Neuron (in vitro differentiated cells): ENCODE results near the gene MUC6.

ENCODE experiments used
- H2AFZ ChIP-seq: one replicate; pipeline ENCODE4 v1.6.1; 2013; ENCODE audit warnings: low read depth, mild to moderate bottlenecking, inconsistent platforms, low read length, moderate library complexity
- H3K27me3 ChIP-seq: one replicate; pipeline ENCODE4 v1.6.1; 2013; ENCODE audit warnings: low read length; ENCODE audit not compliant: insufficient read depth
- H3K36me3 ChIP-seq: one replicate; pipeline ENCODE4 v1.6.1; 2013; ENCODE audit warnings: low read length; ENCODE audit not compliant: insufficient read depth
- H3K4me1 ChIP-seq: one replicate; pipeline ENCODE4 v1.6.1; 2013; ENCODE audit warnings: low read length; ENCODE audit not compliant: insufficient read depth
- H3K4me3 ChIP-seq: 2 replicates; pipeline ENCODE4 v1.5.1; 2013; ENCODE audit warnings: mild to moderate bottlenecking, low read length, moderate library complexity
- H3K9me3 ChIP-seq: one replicate; pipeline ENCODE4 v1.6.1; 2013; ENCODE audit warnings: low read length

The MUC6 gene

DNA sequence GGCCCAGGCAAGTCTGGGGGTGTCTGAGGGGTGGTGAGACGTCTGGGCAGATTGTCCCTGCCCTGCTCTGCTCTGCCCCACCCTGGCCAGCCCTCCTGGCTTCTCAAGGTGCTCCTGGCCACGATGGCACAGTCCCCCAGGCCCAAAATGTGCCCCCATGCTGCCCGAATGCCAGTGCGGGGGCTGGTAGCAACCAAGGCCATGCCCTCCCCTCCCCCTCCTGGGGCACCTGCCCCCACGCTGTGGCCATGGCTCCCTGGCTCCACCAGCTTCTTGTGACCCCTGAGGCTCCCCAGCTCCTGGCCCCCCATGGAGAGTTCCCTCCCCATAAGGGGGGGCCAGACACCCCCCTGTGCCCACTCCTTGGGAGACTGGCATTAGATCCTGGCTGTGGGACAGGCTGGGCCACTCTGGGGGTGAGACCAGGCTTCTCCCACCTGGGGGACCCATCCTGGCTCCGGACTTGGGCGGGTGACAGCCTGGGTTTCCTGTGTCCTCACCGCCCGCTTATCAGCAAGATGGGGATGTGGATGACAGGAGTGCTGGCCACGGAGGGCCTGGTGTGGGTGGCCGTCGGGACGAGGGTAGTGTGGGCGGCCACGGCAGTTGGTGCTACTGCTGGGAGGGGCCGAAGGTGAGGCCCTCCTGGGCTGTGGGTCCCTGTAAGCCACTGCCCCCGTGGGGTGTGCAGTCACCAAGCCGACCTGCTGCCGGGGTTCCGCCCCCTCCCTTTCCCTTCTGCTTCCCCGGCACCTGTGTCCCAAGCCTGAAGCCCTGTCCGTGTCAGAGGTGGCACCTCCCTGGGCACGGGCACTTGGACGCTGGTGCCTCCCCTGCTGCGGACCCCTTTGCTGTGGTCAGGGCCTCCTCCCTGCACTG, 15.9 kb upstream of the MUC6 start:
- Histone ChIP-seq H2AFZ (no peak overlapping the region), H3K9me3 (peaks cover 2% of the 10 kb centered on the region), H3K4me3 (no peak overlapping the region), H3K4me1 (no peaks in the 10 kb centered on the region), H3K27me3 (peaks cover 2% of the 10 kb centered on the region), H3K36me3 (no peaks in the 10 kb centered on the region)

DNA sequence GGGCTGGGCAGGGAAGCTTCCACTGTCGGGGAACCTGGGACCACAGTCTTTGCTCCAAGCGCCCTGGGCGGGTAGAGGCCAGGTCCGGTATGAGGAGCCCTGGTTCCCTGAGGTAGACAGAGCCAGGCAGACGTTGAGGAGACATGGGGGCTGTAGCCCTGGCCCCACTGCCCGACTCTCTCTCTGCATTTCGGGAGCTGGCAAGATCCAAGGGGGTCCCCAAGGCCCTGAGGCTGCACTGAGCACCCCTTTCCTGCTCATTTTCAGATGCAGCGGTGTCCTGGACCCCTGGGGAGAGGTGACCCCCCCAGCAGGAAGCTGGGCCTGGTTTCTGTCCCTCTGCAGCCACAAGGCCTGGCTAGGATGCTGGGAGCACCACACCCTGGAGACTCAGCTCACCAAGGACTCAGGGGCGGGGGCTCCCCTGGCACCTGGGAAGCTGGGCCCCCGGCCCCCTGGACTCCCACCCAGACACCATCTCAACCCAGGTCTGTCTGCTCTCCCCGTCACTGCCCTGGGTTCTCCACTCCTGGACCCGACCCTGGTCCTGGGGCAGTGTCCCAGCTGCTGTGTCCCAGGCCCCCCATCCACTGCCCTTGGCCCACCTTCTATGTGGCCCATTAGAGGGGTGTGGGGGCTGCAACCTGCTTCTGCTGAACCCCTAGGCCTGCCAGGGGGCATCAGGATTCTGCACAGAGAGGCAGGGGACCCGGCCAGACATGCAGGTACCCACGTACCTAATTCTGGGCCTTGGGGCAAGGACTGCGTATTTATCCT, 15.0 kb upstream of the MUC6 start:
- H3K9me3 ChIP-seq = peaks cover 2% of the 10 kb centered on the region
- H3K27me3 ChIP-seq = peaks cover 2% of the 10 kb centered on the region
- no peaks in the 10 kb centered on the region for H3K4me1 ChIP-seq
- H3K36me3 ChIP-seq = no peaks in the 10 kb centered on the region
- H2AFZ ChIP-seq = no peak overlapping the region
- no peak overlapping the region for H3K4me3 ChIP-seq

DNA sequence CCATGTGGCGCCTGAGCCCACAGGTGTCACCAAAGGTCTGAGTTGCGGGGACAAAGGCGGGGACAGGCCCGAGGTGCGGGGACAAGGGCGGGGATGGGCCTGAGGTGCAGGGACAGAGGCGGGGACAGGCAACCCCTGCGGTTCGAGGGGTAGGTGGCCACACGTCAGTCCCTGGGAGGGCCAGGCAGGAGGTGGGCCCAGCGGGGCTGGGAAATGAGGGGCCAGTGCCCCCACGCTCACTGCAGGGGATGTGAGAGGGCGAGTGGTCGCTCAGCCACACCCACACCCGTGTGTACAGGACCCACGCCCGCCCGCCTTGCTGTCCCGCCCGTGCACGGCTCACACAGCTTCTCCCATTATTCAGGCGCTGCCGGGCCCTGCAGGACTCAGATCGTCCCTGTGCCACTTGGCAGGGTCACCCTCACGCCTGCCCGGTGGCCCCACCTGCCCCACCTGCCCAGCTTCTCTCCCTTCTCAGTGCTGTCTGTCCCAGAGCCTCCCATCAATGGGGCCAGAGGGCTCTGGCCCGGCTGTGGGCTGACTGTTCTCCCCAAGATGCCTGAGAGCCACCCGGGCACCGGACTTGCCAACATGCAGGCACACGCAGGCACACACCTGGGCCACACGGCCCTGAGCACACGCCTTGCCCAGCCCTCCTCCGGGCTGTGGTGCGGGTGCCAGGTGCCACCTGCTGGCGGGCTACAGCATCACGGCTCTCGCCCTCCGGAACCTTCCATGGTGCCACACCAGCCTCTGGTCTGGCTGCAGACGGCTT, 14.2 kb upstream of the MUC6 start:
- Histone ChIP-seq H3K36me3 (no peaks in the 10 kb centered on the region), H2AFZ (no peak overlapping the region), H3K4me1 (no peaks in the 10 kb centered on the region), H3K9me3 (peaks cover 2% of the 10 kb centered on the region), H3K27me3 (peaks cover 2% of the 10 kb centered on the region), H3K4me3 (no peak overlapping the region)

DNA sequence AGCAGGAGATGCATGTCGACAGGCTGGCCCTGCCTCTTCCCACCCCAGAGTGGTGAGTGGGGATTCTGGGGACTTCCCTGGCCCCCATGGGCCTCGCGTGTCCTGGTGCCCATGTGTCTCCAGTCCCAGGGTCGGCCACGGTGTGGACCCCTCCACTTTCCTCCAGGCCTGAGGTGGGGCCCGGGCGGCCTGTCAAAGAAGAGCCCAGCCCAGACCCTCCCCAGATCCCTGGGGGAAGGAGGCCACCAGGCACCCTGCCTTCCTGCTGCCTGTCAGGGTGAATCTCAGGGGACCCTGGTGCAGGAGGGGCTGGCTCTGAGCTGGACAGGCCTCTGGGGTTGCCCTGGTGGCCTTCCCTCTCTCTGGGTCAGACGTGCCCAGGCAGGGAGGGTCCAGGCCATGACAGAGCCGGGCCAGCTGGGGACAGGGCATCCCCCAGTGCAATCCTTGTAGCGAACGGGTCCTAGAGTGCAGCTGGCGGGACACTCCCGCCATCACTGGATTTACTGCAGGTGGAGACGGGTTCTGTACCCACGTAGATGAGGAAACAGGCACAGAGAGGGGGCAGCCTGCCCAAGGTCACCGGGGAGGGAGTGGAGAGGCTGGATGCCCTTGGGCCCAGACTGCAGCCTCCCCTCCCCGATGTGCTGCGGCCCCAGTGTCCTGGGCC, 13.5 kb upstream of the MUC6 start:
- H3K27me3 ChIP-seq = peaks cover 2% of the 10 kb centered on the region
- no peaks in the 10 kb centered on the region for H3K4me1 ChIP-seq
- peaks cover 2% of the 10 kb centered on the region for H3K9me3 ChIP-seq
- no peak overlapping the region for H3K4me3 ChIP-seq
- no peak overlapping the region for H2AFZ ChIP-seq
- no peaks in the 10 kb centered on the region for H3K36me3 ChIP-seq

DNA sequence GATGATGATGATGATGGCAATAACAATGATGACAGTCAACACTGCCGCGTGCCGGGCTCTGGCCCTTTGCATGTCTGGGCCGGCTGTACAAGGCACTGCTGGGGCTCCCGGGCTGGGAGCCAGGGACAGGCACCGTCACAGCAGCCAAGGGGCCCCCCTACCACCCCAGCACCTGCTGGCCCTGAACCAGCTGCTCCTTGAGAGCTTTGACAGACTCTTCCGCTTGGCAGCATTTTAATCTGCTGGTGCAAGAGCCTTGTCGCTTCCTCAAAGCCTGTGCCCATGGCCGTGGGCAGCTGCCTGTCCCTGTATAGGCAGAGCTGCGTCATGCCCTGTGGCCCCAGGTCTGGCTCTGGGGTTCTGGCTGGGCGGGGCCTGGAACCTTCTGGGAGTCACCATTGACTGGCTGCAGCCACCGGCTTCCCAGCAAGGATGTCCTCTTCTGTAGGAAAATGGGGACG, 12.9 kb upstream of the MUC6 start:
- no peaks in the 10 kb centered on the region for H3K36me3 ChIP-seq
- H3K9me3 ChIP-seq = peaks cover 2% of the 10 kb centered on the region
- peaks cover 2% of the 10 kb centered on the region for H3K27me3 ChIP-seq
- no peak overlapping the region for H2AFZ ChIP-seq
- H3K4me3 ChIP-seq = no peak overlapping the region
- H3K4me1 ChIP-seq = no peaks in the 10 kb centered on the region

DNA sequence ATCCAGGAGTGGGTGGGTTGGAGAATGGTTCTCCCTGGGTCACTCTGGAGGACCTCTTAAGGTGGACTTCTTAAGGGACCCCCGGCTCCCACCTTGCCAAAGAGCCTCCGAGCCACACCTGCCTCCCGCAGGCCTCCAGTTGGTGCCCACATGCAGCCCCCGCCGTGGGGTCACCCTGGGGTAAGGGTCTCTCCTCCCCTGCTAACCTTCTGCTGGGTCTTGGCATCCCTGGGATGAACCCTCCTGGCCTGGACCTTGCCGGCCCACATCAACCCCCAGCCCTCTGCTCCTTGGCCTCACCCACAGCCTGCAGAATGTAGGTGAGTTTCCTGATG, 12.5 kb upstream of the MUC6 start:
- Histone ChIP-seq H2AFZ (no peak overlapping the region), H3K4me1 (no peaks in the 10 kb centered on the region), H3K4me3 (no peak overlapping the region), H3K9me3 (peaks cover 2% of the 10 kb centered on the region), H3K27me3 (peaks cover 2% of the 10 kb centered on the region), H3K36me3 (no peaks in the 10 kb centered on the region)

DNA sequence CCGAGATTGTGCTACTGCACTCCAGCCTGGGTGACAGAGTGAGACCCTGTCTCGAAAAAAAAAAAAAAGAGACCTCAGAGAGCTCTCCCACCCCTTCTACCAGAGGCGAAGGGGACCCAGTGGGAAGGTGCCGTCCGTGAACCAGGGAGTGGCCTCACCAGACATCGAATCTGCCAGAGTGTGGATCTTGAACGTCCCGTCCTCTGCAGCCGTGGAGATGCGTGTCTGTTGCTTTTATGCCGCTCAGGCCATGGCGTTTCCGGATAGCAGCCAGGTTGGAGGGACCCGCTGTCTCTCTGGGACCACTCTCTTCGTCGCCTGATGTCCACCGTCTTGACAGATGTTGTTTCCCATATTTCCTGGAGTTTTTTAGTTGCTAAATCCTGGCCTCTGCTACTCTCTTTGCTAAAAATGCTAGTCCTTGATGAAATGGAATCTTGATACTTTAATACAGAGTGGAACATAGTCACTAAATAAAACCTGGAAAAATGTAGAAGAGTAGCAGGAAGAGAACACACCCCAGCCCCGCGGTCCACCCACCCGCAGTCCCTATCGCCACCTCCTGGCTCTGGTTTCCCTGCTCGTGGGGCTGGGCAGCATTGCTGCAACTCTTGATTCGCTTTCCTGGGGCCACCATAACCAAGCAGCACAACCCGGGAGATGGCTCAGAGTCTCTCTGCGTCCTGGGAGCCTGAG, 12.0 kb upstream of the MUC6 start:
- Histone ChIP-seq H2AFZ (no peak overlapping the region), H3K4me1 (no peaks in the 10 kb centered on the region), H3K9me3 (peaks cover 2% of the 10 kb centered on the region), H3K4me3 (no peak overlapping the region), H3K27me3 (peaks cover 5% of the 10 kb centered on the region), H3K36me3 (no peaks in the 10 kb centered on the region)

DNA sequence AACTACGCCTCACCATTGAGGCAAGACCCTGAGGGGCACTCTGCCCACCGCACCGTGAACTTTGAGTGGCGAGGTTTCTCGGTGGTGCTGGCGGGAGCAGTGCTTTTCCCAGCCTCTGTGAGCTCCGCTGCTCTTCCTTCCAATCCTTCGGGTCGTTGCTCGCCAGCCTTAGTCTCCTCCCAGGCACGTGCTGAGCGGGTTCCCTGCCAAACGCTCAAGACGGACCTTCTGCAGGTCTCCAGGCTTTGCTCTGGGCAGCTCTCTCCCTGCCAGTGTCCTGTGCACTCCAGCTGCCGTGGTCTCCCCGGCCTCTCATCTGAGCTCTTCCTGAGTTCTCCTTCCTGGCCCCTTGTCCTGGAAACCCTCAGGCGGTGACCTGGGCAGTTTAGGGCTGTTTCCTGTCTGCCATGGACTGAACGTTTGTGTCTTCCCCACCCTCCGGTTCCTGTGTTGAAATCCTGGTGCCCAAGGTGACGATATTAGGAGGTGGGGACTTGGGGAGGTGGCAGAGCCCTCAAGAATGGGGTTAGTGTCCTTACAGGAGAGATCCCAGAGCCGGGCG, 11.2 kb upstream of the MUC6 start:
- H2AFZ ChIP-seq = no peak overlapping the region
- no peak overlapping the region for H3K4me3 ChIP-seq
- H3K9me3 ChIP-seq = peaks cover 2% of the 10 kb centered on the region
- no peaks in the 10 kb centered on the region for H3K4me1 ChIP-seq
- no peaks in the 10 kb centered on the region for H3K36me3 ChIP-seq
- H3K27me3 ChIP-seq = peaks cover 6% of the 10 kb centered on the region

DNA sequence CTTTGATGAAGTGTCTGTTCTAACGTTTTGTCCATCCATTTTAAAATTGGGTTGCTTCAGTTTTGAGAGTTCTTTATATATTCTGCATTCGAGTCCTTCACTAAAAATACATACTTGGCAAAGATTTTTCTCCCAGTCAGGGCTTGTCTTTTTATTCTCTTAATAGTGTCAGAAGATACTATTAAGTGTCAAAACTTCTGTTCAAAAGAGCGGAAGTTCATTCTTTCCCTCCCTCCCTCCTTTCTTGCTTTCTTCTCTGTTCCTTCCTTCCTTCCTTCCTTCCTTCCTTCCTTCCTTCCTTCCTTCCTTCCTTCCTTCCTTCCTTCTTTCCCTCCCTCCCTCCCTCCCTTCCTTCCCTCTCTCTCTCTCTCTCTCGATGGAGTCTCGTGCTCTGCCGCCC, 7.6 kb upstream of the MUC6 start:
- Histone ChIP-seq H3K9me3 (peaks cover 2% of the 10 kb centered on the region), H3K27me3 (peaks cover 6% of the 10 kb centered on the region), H3K4me1 (no peaks in the 10 kb centered on the region), H3K4me3 (no peak overlapping the region), H2AFZ (no peak overlapping the region), H3K36me3 (no peaks in the 10 kb centered on the region)

DNA sequence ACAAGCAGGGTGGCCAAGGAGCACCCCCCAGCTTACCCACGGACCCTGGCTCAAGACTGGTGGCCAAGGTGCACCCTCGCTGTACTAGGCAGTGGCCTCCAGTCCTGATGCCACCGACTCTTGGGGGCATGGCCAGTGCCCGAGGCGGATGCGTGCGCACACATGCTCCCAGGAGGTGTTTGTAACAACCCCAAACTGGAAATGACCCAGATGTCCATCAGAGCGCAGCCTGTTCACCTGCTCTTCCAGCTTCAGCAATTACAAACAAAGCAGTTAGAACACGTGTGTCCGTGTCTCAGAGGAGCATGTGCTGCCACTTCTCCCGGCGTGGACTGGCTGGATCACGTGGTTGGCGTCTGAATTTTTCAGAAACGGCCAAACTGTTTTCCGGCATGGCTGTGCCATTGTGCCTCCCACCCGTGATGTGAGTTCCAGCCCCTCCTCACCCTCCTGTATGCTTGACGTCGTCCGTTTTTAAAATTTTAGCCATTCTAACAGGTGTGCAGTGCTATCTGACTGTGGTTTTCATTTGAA, 7.1 kb upstream of the MUC6 start:
- Histone ChIP-seq H3K4me3 (no peak overlapping the region), H3K4me1 (no peaks in the 10 kb centered on the region), H3K27me3 (peaks cover 6% of the 10 kb centered on the region), H3K9me3 (peaks cover 2% of the 10 kb centered on the region), H3K36me3 (no peaks in the 10 kb centered on the region), H2AFZ (no peak overlapping the region)

DNA sequence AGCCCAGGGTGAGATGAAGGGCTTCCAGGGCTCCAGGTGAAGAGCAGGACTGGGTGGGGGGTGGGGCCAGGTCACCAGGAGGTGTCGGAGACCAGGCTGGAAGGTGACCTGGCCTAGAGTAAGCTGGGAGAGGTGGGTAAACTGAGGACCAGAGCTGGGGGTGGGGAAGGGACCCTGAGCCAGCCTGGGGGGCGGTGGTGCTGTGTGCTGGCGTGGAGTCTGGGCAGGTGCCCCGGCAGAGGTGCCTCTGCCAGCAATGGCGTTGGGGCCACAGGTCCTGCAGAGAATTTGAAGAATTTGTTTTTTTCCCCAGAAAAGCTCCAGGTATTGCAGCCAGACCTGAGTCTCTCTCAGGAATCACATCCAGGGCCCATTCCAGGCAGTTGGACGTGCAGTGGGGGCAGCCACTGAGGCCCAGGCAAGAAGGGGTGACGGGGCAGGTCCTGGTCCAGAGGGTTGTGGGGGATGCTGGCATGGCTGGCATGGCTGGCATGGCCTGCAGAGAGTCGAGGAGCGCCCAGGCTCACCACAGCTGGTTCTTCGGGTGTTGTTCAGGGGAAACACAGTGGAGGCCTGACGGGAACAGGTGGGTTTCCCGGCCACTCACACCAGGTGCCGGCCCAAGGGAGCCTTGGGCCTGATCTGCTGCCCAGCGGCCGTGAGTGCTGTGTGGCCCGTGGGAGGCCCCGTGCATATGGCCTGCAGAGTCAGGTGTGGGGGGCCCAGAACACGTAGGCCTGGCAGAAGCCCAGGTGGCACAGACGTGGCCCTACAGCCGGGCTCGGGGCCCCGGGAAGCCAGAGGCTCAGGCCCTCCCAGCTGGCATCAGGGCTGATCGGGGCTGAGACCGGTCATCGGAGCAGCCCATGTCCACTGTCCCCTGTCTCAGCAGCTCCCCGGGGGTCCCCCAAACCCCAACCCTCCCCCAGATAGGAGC, 6.4 kb upstream of the MUC6 start:
- Histone ChIP-seq H3K9me3 (no peaks in the 10 kb centered on the region), H3K4me1 (no peaks in the 10 kb centered on the region), H2AFZ (no peak overlapping the region), H3K36me3 (no peaks in the 10 kb centered on the region), H3K27me3 (peaks cover 4% of the 10 kb centered on the region), H3K4me3 (no peak overlapping the region)
